Stimulated activated CD4-positive, alpha-beta T cell treated with anti-CD3 and anti-CD28 coated beads, Interleukin-4, amount 100 ng/mL, for 48 hours (primary cell): ENCODE data around the gene RLN1.
"Not testable (repeated sequence)": the region's sequence is repeated elsewhere in the genome, so short reads cannot be mapped to it uniquely, and the experiment has no call there.

ENCODE experiments used
- DNase-seq, 2 donors: peaks; one replicate each; pipeline ENCODE4 v3.0.0-alpha.2; 2020; ENCODE audit warnings: low read depth in 2 of 2

Gene RLN1, protein sequence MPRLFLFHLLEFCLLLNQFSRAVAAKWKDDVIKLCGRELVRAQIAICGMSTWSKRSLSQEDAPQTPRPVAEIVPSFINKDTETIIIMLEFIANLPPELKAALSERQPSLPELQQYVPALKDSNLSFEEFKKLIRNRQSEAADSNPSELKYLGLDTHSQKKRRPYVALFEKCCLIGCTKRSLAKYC

DNA sequence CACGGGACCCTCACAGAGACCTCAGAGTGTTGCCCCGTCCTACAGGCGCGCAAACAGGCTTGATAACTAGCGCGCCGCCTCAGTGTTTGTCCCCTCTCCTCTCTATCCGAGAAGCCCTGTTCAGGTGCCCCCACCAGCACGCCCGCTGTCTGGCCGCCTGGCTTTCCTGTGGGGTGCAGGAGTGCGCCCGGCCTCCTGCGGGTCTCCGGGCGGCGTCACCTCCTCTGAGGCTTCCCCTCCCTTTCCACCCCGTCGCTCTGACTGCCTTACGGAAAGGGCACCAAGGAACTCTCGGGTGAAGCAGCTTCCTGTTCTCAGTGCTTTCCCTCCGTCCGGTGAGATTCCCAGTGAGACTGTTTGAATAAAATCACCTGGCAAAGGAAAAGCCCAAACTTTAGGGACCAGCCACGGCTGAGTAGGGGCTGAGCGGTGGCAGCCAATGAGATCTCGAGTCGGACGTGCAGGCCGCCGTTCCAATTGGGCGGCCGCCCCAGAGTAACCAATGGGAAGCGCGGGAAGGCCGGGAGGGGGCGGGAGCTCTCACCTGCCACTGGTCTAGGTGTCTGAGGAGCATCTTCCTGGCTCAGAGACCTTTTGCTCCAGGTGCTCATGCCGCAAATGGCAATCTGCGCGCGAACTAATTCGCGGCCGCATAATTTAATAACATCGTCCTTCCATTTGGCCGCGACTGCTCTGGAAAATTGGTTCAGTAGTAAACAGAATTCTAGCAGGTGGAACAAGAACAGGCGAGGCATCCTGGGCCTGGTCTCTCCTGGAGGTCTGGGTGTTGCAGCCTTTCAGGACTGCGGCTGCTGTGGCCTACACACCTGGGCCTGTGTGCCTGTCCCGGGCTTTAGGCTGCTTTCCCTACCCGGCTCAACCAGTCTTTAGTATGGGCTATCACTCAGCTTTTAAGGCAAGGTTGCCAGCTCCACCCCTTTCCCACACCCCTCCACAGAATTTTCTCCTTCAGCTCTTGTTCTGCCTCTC is at the start of gene RLN1:
Gene RLN1 (minus strand): TSS at position 885 of the 990 bp plus-strand sequence. CDS start 130 bp downstream, at position 755.
- DNase-seq: not testable (repeated sequence)

DNA sequence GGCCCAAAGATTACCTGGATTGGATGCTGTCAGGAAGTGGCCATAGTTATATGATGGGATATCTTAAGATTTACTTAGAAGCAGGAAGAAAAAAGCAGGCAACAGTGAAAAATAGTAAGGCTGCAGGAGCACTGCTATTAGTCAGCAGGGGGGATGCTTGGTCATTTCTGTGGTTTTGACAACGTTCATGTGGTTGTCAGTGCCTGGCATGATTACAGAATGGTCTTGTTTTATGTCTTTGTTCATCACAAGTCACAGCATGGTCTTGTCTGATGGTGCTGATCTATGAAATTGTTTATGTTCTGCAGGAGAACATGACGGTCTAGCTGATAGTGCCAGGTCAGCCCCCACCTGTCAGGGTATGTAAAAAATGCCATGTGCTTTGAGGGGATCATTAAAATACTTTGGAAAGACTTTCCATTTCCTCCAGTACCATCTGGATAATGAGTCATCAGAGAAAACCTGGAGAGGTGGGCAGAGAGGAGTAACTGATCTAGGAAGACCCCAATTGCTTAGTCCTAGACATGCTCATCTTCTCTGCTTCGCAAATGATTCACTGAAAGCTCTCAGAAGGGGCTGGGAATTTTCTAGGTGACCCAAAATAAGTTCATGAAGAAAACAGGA is 49.5 kb upstream of the RLN1 start:
- DNase-seq: peak in 1 of 2 donors; percentile 16

DNA sequence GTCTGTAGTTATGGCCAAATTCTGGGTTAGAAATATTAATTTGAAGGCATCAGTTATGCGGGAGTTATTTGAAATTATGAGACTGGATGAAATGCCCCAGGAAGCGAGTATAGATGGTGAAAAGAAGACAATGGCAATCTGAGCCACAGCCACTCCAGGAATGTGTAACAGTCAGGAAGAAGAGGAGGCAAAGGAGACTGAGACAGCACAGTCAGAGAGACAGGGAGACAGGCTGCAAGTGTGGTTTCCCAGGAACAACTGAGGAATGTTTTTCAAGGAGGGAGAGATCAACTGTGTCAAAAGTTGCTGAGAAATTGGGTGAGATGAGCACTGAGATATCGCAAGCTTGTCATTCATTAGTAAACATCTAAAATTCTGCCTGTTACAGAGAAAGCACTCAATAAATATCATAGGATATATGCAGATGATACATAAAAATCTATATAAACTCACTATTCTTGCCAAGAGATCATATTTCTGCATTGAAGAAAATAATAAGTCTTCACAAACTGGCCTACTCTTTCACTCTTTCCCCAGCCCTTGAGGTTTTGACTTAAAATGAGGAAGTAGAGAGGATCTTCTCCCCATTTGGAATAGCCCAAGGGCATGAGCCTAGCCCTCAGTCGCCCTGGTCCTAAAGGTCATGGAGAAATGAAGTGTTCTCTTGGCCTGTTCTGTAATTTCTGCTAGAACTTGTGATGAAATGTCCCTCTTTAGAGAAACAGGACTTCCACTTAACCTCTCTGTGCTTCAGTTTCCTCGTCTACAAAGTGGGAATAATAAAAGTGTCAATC is 48.5 kb upstream of the RLN1 start:
- no peak for DNase-seq

DNA sequence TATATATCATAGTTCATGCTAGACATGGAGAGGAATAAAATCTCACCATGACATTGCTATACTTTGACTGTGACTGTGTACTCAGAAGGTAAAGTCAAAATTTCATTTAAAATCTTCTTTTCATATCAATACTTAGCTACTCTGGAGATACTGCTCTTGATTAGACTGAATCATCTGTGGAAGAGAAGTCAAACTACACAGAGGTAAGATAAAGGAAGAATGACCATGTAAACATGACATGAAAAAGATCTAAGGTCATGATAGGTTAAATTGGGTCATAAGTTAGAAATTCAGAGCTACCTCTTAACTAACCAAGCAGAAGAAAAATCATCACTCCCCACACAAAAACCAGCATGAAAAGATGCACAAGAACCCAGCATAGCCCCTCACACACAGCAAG is 44.8 kb upstream of the RLN1 start:
- no peak for DNase-seq

DNA sequence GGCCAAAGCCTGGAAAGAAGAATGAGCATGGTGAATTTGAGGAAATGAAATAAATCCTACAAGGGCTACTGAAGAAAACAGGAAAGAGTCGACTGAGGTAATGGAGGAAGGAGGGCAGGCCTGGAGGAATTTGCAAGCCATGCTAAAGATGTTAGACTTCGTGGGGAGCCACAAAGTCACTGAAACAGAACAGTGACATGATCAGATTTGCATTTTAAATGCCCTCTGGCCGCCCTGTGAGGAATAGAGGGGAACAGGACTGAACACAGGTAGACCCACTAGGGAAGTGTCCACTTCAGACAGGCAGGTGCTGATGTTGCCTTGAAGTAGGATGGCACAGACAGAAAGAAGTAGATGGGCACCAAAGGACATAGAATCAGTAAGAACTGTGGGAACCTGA is 42.8 kb upstream of the RLN1 start:
- no peak for DNase-seq

DNA sequence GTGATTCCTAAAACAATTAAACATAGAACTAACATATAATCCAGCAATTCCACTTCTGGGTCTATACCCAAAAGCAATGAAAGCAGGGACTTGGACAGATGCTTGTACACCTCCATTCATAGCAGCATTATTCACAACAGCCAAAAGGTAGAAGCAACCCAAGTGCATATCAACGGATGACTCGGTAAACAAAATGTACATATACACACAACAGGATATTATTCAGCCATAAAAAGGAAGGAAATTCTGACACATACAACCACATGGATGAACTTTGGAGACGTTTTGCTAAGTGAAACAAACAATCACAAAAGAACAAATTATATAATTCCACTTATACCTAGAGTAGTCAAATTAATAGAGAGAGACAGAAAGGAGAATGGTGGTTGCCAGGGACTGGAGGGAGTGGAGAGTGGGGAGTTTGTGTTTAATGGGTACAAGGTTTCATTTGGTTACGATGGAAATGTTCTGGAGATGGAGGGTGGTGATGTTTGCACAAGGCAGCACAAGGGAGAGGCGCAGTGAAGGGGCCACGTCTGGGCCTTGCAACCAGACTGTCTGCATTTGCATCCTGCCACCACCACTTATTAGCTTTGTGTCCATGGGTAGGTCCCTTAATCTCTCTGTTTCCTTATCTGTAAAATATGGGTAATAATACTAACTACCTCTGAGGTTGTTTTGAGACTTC is 36.3 kb upstream of the RLN1 start:
- DNase-seq: no peak

DNA sequence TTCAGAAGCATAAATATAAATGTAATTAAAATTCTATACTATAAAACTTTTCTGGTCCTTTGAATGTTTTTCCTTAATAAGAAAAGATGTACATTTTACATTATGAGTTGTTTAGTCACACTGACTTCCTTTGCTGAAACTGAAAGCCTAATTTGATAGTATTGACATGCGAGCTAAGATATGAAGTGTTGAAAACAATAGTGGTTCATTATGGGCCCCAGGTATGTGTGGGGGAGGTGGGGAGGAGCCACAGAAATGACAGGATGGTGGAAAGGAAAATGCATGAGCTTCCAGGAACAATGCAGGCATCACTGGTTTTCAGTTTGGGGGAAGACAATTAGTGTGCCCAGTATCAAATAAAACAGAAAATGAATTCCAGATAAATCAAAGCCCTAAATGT is 35.4 kb upstream of the RLN1 start:
- DNase-seq: peak in 1 of 2 donors; percentile 34

DNA sequence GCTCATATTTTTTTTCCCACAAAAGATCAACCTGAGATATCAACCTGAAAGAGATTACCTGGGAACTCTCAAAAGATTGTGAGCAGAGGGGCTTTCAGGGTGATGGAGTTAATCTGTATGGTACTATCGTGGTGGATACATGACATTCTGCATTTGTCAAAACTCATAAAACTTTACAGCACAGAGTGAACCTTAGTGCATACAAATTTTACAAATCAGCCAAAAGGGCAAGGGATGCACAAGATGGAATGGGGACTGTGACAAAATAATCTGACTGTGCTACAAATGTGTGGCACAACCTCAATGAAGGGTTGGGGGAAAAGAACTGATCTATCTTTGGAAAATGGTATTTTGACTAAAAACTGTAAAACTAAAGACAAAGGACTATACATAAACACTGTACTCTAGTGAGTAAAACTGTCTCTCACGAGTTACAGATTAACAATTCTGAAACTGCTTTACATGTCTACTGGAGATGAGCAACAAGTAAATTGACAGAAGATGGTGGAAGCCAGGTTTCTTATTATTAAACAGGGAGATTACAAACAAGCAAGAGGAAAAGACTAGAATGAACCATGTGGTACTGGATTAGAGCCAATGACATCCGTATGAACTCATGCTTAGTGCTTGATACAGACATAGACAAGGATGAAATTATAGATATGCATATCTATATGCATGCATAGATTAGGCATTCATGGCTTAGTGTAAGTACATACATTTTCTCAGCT is 24.8 kb upstream of the RLN1 start:
- DNase-seq: no peak

DNA sequence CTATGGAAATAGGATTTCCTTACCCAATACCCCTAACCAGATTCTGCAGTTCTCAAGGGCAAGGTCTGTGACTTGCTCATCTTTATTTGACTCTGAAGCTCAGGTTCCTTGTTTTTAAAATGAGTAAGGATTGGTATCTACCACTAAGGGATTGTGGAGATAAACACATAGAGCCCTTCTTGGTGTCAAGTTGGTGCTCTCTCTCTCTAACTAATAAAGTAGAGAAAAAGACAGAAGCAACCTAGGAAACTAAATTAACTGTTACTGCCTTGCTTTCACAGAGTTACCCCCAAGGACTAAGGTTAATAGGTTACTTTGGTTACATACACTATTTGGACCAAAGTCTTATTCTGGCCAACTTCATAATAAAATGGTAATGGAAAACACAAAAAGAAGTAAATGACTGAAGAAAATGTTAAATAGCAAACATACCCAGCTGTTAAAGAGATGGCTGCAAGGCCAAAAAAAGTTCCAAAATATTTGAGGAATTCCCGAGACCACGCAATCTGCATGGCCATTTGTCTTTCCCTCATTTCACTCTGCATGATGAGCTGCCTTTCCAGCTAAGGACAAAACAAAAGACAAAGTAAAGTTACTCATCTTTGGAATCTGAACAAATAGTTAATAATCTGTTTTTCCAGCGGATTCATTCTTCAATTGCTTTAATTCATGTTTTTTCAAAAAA is 21.8 kb upstream of the RLN1 start:
- no peak for DNase-seq

DNA sequence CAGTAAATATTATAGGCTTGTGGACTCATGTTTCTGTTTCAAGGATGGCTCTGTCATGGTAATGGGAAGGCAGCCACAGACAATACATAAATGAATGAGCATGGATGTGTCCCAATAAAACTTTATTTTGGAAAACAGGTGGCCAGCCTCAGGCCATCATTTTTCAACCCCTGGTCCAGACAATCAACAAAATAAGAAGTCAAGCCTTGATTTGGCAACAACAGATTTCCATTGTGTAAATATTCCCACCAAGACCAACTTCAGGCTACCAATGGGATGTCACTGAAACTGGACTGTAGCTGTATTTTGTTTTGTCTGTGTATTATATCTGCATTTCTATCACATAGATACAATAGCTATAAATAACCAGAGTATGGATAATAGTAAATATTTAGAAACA is 20.7 kb upstream of the RLN1 start:
- no peak for DNase-seq

DNA sequence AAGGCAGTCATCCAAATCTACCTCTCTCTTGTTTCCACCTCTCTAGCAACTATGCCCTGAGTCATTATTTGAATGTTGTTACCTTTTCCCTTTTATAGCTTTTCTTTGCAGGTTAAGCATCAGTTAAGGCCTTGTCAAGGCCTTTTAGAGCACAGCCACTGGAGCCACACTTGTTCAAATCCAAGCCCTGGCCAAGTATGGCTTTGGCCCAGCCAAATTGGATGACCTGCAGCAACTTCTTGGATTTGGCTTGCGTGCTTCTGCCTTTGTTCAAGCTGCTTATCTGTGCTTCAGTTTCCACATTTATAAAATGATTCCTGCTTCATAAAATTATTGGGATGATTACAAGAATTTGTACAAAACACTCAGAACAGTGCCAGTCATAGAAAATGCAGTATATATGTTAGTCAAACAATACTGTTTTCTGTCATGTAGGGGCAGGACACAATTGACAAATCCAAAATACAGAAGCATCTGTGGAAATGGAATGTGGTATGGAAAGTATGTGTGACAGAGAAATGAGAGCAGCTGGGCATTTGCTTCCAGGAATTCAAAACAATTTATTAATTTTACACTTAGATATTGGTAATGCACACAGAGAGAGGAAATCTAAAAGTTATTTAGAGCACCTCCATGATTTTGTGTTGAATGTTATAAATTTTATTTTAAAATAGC is 17.9 kb upstream of the RLN1 start:
- DNase-seq: no peak

DNA sequence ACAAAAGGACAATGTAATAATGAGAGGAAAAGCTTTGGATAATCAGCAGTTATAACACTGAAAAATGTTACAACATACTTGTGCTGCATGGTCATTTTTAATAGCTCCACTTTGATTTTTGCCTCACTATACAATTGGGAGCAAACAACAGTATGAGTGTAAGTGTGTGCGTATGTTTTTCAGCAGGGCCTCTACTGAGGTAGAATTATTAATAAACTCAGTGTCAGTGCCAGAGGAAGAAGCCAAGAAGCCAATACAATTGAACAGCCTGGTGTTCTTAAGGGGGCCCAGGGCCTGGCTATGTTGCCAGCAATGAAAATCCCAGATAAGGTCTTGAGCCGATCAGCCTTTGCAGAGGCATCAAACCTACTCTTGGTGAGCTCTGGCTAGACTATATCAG is 16.1 kb upstream of the RLN1 start:
- no peak for DNase-seq

DNA sequence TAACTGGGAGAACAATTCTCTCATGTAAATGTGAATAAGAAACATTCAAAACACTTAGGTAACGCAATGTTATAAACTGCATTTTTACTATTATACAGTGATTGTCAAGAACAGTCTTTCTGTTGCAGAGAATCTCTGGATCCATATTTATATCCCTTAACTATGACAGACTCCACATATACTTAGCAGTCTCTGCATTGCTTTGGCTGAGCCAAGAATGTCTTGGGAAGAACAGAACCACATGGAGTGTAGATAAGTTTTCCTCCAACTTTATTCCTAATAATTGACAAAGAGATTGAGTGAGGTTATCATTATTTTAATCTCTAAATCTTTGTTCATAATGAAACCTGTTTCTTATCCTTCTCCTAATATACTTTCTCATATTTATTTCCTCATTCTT is 15.6 kb upstream of the RLN1 start:
- DNase-seq: no peak

DNA sequence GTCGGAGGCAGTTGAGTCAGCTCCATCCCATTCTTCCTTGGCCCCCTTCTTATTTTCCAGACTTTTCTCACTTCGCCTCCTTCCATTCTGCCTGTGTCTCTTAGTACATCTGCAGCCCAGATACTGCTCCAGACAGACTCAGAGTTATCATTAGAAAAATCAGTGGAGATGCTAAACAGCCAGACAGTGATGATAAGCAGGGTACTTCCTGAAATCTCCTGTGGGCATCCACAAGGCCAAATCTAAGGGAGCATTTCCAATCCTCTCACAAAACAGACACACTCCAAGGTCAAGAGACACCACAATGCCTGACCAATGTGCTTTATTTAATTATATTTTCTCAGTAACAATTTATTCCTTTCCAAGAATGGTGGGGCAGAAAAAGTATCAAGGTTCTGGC is 14.5 kb upstream of the RLN1 start:
- no peak for DNase-seq

DNA sequence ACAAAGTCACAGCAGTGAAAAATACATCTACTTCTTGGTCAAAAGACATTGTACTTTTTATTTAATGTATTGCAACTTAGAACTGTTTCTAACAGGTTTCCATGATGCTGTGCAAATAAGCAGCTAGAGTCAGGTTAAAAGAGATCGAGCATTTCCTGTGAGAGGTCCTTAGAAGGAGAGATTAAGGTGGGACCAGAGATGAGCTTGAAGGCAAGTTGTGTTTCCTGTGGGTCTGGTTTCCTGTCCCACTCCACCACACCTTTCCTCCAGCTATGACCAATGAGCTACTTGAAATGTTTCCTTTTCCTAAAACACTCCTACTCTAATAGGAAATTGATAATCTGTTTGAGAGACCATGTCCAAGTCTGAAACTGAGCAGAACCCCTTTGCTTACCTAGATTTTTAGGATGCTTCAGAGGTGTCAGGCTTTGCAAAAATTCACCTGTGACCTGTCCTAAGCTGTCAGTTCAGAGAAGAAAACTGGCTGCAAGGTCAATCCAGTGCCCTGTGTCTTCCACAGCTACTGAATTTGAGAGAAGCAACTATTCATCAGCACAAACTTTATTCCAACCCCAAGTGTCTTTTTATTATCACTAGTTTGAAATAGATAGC is 13.1 kb upstream of the RLN1 start:
- no peak for DNase-seq

DNA sequence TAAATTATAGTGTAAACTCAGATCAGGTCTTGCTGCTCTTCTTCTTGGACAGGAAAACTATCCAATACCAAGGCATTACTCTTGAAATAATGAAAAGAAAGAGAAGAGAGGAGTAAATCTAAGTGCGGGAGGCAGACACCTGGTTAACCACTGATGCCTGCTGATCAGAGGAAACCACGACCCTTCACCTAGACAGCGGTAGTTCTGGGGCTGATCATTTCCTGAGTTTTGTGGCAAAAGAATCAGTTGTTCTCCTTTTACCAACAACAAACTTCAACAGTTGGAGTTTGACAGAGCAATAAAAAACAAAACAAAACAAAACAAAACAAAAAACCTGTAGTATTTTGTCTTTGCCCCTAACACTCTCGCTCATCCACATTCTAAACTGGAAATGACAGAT is 3.0 kb downstream of the RLN1 start:
- no peak for DNase-seq

DNA sequence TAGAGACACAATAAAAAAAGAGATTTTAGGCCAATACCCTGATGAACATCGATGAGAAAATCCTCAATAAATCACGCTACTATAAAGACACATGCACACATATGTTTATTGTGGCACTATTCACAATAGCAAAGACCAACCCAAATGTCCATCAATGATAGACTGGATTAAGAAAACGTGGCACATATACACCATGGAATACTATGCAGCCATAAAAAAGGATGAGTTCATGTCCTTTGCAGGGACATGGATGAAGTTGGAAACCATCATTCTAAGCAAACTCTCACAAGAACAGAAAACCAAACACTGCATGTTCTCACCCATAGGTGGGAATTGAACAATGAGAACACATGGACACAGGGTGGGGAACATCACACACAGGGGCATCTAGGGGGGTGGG is 8.4 kb downstream of the RLN1 start:
- DNase-seq: not testable (repeated sequence)

DNA sequence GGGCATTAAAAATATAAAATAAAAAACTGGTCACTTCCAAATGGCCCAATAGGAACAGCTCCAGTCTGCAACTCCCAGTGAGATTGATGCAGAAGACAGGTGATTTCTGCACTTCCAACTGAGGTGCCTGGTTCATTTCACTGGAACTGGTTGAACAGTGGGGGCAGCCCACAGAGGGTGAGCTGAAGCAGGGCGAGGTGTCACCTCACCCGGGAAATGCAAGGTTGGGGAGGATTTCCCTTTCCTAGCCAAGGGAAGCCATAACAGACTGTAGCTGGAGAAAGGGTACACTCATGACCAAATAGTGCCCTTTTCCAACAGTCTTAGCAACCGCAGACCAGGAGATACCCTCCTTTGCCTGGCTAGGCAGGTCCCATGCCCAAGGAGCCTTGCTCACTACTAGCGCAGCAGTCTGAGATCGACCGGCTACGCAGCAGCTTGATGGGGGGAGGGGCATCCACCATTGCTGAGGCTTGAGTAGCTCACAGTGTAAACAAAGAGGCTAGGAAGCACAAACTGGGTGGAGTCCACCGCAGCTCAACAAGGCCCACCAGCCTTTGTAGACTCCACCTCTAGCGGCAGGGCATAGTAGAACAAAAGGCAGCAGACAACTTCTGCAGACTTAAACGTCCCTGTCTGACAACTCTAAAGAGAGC is 12.7 kb downstream of the RLN1 start:
- DNase-seq: no peak
